GM18873 (cell line): ENCODE measurements around the gene WDR7.

Source experiments
- ATAC-seq: cut with Tn5 transposase; IDR thresholded peaks from one replicate; pipeline ENCODE4 v1.9.1; 2021; ENCODE audit warnings: mild to moderate bottlenecking, moderate library complexity, moderate number of reproducible peaks; ENCODE audit not compliant: unreplicated experiment, low FRiP score

The WDR7 gene

GRCh38 chr18:56873441-56874140, 222.4 kb downstream of the WDR7 start:
- ATAC-seq = no peak

DNA sequence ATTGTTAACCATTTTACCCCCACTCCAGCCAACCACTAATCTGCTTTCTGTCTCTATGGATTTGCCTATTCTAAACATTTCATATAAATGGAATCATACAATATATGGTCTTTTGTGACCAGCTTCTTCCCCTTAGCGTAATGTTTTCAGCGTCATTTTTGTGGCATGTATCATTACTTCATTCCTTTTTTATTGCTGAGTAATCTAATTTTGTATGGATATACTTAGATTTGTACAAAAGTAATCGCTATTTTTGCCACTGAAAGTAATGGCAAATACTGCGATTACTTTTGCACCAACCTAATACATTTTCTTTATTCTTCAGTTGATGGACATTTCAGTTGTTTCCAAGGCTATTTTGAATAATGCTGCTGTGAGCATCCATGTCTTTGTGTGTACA, 227.6 kb downstream of the WDR7 start:
- no peak for ATAC-seq

DNA sequence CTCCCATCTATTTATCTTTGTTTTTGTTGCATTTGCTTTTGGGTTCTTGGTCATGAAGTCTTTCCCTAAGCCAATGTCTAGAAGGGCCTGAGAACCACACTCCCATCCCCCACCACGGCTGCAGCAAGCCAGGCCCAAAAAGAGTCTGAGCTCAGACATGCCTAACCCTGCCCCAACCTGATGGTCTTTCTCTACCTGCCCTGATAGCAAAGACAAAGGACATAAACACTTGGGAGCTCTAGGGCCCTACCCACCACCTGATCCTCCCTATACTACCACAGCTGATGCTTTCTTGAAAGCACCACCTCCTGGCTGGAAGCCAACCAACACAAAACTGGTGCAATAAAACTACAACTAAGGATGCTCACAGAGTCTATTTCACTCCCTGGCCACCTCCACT, 233.4 kb downstream of the WDR7 start:
- ATAC-seq = no peak

DNA sequence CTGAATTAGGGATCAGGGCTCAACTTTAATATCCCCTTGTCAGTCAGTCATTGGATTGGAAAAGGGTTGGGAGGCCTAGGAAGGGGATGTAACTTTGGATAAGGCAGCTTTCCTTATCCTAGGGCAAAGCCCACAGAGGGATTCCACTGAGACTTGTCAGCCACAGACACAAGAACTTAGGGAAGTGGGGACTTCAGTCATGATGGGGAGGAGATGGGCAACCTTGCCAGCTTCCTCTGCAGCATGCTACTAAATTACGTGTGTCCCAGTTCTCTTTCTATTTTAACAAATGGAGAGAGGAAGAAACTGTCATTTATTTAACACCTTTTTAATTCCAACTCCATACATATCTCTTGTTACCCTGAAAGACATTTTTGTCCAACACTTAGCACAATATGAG, 237.8 kb downstream of the WDR7 start:
- no peak for ATAC-seq

GRCh38 chr18:56889621-56890020, 238.5 kb downstream of the WDR7 start:
- no peak for ATAC-seq

- ATAC-seq = no peak
Measured at GRCh38 chr18:56890632-56891031, 239.5 kb downstream of the WDR7 start.

- no peak for ATAC-seq
Measured at GRCh38 chr18:56891116-56891515, 240.0 kb downstream of the WDR7 start.

DNA sequence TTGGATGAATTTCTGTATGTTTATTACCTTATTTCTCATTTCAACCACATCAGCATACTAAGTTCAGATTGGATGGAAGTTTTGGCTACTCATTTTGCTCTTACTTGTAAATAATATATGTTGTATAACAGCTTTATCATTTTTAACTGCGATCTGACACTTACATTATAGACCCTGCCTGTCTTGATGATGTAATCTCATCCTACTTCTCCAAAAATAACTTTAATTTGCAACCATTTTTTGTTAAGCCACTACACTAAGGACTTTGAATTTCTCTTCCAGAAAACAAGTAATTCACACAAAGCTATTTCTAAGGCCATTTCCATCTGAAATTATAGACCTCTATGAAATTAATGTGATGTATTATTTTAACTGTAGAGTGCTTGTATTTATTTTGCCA, 240.7 kb downstream of the WDR7 start:
- no peak for ATAC-seq

- no peak for ATAC-seq
Measured at GRCh38 chr18:56897122-56897521, 246.0 kb downstream of the WDR7 start.

- ATAC-seq = no peak
Measured at GRCh38 chr18:56899660-56900059, 248.5 kb downstream of the WDR7 start.

- ATAC-seq = no peak
Measured at GRCh38 chr18:56900195-56901094, 249.3 kb downstream of the WDR7 start.

GRCh38 chr18:56901919-56902318, 250.8 kb downstream of the WDR7 start:
- no peak for ATAC-seq

DNA sequence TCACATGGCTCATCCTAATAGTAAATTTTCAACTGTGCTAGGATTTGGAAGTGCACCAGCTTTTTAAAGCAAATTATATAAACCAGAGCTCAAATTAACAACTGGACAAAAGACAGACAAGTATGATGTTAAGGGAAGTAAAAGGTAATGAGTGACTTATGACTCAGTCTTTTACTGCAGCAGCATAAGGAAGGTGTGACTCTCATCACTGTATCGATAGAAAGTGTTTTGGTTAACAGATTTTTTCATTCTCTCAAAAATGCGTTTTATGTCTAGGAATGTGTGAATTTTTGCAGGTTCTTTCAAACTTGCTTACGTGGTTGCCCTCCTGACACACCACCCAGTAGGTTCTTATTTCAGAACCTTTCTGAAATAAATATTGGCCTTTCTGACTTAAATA, 251.5 kb downstream of the WDR7 start:
- no peak for ATAC-seq

DNA sequence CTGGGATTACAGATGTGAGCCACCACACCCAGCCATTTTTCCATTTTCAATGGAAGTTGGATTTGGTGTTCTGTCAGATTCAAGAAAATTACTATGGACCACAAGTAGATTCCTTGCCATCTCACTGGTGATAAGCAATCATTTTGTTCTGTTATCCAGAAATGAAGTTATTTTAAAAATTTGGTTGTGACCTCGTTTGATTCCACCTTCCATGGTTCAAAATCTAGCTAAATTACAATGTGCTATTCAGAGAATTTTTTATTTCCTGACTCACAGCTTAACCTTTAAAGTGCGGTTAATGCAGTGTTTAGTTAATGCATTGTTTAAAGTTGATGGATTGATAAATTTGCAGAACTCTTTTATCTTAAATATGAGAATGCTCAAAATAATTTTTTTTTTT, 252.5 kb downstream of the WDR7 start:
- no peak for ATAC-seq

GRCh38 chr18:56907771-56908170, 256.6 kb downstream of the WDR7 start:
- no peak for ATAC-seq

GRCh38 chr18:56910237-56910636, 259.1 kb downstream of the WDR7 start:
- no peak for ATAC-seq

GRCh38 chr18:56910967-56911366, 259.8 kb downstream of the WDR7 start:
- no peak for ATAC-seq

GRCh38 chr18:56913941-56914340, 262.8 kb downstream of the WDR7 start:
- ATAC-seq = no peak

DNA sequence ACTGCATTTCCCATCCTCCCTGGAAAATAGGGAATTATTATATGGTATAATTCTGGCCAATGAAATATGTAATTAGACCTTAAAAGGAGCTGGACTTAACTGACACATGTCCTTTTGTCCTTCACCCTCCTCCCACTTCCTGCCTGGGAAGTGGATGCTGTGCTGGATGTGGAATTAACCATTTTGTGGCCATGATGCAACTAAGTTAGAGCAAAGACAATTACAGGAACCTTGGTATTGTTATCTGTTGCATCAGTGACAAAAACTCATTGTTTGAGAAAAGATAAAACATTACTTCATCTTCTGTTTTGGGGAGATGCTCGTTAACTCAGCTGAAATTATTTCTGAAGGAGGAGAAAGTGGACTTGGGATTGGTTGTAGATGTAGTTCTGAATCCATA, 268.0 kb downstream of the WDR7 start:
- no peak for ATAC-seq

- peak; percentile 92 for ATAC-seq
Measured at GRCh38 chr18:56921896-56922480, 270.8 kb downstream of the WDR7 start.

DNA sequence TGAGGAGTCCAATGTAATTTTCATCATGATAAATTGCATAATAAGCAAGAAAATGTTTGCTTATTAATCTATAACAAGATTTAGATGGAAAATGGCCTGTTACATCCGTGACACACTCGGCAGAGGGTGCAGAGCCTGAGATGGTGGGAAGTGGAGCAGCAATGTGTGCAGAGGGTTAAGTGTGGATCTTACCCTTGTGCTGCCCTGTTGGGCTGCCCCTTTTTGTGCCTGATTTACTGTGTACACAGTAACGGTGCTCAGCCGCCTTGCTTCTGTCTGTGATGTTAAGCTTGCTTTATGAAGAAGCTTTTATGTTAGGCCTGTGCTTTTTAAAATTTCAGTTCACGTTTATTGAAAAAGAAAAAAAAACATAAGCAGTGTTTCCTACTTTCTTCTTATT, 275.6 kb downstream of the WDR7 start:
- ATAC-seq = no peak
